Fibroblast of skin of left quadriceps (primary cell): Measurements from ENCODE around the gene SLC39A2.
A peak's percentile ranks its signal among the peaks of the same experiment; 100 is the strongest.
"Not testable (repeated sequence)": the region's sequence is repeated elsewhere in the genome, so short reads cannot be mapped to it uniquely, and the experiment has no call there.

Source experiments
- DNase-seq, 2 experiments: peaks; one replicate each; pipeline ENCODE4 v3.0.0-alpha.2; 2013; ENCODE audit warnings: low read depth in 2 of 2

SLC39A2 gene

GRCh38 chr14:21025371-21026273, 26.5 kb downstream of the SLC39A2 start:
- no peak for DNase-seq

- DNase-seq: no peak
These were observed 27.3 kb downstream of the SLC39A2 start for GRCh38 chr14:21026274-21026987.

DNA sequence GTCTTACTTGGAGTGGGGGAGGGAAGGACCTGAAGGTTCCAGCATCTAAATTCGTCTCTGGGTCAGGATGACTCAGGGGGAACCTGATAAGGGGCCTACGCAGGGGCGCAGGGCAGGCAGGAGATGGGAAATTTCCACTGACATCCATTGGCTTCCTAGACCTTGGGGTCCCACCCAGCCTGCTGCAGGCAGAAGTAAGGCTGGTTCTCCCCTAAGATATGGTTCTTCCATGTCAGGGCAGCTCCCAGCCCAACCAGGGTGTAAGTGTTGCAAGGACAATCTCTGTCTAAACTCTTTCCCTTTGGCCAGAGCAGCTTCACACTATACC, 27.9 kb downstream of the SLC39A2 start:
- no peak for DNase-seq

DNA sequence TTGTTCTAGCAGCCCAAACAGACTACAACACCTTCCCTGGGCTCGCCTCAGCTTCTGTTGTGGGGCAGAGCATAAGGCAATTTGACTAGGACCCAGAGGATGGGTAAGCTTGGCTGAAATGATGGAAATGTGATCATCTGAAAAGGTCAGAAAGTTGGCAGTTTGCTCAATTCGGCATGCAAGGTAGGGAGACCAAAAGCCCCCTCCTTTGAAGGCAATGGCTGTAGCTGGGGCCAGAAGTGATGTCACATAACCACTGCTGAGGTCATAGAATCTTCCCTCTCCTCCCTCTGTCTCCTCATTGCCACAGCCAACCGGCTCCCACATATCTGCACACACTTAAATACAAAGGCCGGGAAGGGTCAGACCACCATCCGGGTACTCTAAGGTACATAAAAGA, 30.8 kb downstream of the SLC39A2 start, which contains the start of gene TPPP2:
Gene TPPP2, plus strand, starts transcription at position 301 of the 400 bp plus-strand sequence. CDS start 365 bp downstream, outside the sequence.
- no peak for DNase-seq

DNA sequence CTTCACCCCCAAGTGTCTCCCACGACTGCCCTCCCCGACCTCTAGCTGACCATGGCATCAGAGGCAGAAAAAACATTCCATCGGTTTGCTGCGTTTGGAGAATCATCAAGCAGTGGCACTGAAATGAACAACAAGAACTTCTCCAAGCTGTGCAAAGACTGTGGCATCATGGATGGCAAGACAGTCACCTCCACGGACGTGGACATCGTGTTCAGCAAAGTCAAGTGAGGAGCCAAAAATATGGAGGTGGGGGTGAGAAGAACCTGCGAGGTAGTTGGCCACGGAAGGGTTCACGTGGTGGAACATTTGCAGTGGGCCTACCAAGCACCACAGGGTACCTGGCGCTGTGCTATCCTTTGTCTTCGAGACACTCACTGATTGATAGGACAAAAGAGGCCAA, 31.4 kb downstream of the SLC39A2 start:
- DNase-seq: no peak

DNA sequence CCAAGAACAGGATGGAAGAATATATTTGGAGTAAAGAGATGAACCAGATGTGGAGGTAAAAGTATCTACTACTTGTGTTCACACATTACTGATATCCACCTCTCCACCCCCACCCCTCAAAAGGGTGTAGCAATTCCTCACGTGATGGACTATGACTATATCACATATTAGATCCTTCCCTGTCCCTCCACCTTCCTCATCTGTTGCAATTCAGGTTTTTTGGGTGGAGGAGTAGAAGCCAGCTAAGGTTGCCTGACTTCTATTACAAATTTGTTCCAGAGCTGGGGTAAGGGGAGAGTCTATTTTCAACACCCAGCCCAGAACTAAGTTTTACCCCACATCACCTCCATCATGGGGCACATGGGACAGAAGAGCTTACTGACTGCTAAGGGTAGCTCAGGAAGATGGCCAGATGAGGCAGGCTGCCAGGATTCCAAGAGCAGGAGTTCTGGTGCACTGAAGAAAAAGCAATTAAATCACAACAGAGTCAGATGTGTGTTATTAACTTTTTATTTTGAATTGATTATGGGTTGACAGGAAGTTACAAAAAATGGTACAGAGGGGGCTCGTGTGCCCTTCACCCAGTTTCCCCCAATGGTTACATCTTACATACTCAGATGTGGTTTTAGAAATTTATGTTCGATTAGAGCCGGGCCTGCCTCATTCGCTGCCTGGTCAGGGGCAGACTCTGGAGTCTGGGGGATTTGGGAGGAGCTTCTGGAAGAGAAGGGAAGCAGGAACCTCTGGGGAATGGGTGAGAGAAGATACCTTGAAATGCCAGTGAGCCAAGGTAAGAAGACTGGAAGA, 33.4 kb downstream of the SLC39A2 start:
- DNase-seq: no peak

GRCh38 chr14:21033133-21033698, 34.1 kb downstream of the SLC39A2 start:
- no peak for DNase-seq

DNA sequence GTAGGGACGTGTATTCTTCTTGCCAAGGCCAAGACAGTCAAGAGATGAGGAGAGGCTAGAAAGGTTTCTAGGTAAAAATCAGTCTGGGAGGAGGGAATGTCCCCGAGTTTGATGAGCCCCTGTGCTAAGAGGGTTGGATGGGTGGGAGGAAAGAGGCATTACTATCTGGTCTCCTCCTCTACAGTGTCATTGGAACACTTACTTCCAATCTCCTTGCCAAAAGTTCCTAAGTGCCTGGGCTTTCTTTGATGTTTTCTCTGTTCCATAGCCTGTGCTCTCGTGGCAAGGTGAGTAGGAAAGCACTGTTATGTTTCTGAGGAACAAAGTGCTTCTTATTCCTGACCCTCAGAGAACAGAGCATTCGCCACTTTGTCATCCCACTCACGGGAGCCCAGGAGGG, 35.6 kb downstream of the SLC39A2 start, which contains the start of gene RNASE13:
Gene RNASE13, minus strand, starts transcription at position 101 of the 400 bp plus-strand sequence. CDS start 519 bp downstream, outside the sequence.
- DNase-seq: no peak

- no peak for DNase-seq
These were observed 37.7 kb downstream of the SLC39A2 start for GRCh38 chr14:21036751-21037150.

GRCh38 chr14:21037156-21037555, 38.1 kb downstream of the SLC39A2 start:
- DNase-seq: no peak

DNA sequence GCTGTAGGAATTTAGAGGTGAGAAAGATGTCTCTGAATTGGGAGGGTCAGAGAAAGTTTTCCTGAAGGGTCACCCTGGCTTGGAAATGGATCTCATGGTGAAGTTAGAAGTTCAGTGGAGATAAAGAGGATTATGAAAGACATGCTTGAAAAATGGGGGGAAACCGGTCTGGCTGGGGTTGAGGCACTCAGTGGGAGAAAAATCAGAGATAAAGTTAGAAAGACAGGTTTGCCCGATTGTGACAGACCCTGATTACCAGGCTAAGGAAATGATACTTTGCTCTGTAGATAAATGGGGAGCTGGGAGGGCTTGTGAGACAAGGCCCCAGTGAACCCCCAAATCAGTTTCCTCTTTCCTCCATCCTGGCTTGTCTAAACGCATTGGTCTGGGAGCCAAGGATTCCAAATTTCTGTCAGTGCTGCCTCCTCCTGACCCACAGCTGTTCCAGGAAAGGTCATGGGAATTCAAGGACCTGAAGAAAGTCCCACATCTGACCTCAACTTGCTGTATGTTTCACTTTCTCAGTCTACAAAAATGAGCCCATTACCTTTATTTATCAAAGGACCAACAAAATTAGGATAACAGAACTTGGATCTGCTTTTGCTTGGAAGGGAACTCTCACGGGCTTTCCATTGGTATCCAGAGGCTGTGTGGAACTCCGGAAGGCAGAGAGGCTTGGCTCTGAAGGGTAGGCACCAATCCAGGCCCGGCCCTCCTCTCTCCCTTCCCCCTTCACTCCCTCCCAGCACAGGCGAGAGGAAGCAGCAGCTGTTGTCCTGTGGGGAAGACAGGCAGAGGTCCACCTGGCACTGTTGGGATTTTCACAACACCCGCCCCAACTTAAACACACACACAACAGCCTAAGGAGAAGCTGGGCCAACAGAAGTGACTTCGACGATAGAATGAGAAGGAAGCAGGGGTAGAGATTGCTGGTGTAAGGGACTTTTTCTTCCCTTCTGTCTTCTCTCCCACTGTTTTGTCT, 39.6 kb downstream of the SLC39A2 start:
- no peak for DNase-seq

DNA sequence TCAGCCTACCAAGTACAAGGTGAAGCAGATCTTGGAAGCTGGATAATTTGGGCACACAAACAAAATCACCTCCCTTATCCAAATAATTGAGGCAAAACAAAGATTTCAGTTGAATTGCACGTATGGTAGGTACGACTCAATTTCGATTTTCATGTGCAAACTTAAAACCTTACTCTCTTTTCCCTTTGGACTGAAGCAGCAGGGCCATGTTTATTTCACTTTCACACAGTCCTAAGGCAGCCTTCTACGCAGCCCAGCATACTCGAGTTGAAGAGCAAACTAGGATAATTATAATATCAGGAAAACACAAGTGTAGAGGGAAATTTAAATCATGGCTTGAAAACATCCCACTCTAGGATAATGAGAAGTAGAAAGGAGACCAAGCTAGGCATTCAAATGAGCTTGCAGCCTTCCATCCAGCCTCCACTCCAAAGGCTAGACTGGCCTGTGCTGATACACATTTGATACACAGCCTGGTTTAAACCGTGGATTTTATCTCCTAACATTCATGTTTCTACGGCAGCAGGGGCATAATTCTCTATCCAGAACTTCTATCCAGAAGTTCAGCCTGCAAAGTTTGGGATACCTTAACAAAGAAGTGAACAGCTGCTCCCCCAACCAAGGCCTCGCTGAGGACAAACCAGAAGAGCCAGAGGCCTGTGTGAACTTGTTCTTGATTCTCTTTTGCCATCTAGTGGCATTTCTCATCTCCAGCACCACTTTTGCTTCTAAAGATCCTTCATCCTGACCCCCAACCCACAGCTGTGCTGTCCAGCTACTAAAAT, 40.7 kb downstream of the SLC39A2 start:
- DNase-seq: peak in 1 of 2 experiments; percentile 43

DNA sequence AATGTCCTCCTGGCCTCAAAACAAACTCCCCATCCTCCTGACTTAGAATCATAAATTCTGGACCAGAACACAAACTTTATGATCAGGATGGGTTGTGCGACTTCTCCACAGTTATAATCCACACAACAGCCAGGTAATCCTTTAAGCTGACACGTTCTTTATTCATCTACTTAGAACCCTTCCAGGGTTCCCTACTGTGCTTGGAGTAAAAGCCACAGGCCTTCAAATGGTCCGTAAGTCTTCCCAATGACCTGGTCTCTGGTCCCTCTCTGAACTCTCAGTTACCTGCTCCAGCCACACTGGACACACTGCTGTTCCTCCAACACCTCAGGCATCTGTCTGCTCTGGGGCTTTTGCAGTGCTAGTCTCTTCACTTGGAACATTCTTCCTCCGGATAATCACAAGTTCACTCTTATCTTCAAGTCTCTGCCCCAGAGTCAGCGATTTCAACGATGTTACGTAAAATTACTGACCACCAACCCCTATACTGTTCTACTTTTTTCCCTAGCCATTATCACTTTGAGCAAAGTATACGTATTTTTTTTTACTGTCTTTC, 41.4 kb downstream of the SLC39A2 start:
- DNase-seq: no peak

DNA sequence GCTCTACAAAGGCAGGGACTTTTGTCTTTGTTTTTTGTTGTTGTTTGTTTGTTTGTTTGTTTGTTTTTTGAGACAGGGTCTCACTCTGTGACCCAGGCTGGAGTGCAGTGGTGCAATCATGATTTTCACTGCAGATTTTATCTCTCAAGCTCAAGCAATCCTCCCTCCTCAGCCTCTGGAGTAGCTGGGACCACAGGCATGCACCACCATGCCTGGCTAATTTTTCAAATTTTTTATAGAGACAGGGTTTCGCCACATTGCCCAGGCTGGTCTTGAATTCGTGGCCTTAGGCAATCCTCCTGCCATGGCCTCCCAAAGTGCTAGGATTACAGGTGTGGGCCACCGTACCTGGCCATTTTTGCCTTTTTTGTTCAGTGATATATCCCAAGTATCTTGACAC, 41.8 kb downstream of the SLC39A2 start:
- DNase-seq: not testable (repeated sequence)

GRCh38 chr14:21041676-21042433, 42.8 kb downstream of the SLC39A2 start, which contains the start of gene RNASE7:
TSS of gene RNASE7 (plus strand) at chr14:21042362. CDS start at chr14:21042993, 631 bp downstream.
- no peak for DNase-seq

DNA sequence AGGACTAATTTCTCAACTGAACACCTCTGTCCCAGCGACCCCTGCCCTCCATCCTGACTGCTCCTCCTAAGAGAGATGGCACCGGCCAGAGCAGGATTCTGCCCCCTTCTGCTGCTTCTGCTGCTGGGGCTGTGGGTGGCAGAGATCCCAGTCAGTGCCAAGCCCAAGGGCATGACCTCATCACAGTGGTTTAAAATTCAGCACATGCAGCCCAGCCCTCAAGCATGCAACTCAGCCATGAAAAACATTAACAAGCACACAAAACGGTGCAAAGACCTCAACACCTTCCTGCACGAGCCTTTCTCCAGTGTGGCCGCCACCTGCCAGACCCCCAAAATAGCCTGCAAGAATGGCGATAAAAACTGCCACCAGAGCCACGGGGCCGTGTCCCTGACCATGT, 43.8 kb downstream of the SLC39A2 start:
- no peak for DNase-seq

DNA sequence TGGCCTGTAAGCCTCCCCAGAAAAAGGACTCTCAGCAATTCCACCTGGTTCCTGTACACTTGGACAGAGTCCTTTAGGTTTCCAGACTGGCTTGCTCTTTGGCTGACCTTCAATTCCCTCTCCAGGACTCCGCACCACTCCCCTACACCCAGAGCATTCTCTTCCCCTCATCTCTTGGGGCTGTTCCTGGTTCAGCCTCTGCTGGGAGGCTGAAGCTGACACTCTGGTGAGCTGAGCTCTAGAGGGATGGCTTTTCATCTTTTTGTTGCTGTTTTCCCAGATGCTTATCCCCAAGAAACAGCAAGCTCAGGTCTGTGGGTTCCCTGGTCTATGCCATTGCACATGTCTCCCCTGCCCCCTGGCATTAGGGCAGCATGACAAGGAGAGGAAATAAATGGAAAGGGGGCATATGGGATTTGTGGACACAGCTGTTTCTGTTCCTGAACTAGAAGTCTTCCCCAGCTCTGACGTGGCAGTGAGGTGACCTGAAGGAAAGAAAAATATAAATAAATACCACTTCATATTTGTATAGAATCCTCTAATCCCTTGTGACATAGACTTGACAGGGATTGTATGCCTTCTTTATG, 44.4 kb downstream of the SLC39A2 start:
- DNase-seq: no peak
